C4-2B (cell line): ENCODE measurements around the gene LRRC46.

Source experiments
- ZFX ChIP-seq: fragments of 450-650 bp; IDR thresholded peaks from 2 replicates; pipeline ENCODE4 v1.6.1; 2017
- TF ChIP-seq, protein P1 (sequence below): fragments of 450-650 bp; conservative IDR thresholded peaks from 2 replicates; pipeline ENCODE4 v1.5.1; 2017; ENCODE audit warnings: mild to moderate bottlenecking

DNA sequence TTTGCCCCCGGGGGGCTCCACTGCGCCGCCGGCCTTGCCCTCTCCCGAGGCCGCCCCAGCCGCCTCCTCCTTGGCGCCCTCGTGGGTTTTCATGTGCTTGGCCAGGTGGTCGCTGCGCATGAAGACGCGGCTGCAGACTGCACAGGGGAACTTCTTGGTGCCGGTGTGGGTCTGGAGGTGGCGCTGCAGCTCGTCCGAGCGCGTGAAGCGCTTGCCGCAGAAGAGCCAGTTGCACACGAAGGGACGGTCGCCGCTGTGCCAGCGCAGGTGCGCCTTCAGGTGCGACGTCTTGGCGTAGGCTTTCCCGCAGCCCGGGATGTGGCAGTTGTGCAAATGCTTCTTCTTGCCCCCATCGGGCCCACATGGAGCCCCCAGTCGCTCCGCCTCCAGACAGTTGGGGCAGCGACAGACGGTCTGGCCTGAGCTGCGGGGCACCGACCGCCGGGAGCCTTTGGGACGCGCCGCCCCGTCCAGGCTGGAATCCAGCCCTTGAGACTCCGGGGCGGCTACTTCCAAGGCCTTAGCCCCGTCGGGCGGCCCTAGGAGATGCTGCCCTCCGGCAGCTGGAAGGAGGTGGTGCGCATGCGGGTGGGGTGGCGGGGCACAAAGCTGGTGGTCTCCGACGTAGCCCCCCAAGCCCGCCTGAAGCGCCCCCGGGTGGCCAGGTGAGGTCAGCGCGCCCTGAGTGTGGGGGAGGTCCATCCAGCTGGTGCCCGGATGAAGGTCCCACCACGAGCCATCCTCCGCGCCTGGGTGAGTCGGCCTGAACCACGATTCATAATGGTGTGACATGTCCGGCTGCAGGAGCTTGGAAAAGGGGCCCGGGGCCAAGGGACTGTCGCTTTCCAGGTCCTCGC is 16.1 kb downstream of the LRRC46 start:
- TF ChIP-seq, protein P1, sequence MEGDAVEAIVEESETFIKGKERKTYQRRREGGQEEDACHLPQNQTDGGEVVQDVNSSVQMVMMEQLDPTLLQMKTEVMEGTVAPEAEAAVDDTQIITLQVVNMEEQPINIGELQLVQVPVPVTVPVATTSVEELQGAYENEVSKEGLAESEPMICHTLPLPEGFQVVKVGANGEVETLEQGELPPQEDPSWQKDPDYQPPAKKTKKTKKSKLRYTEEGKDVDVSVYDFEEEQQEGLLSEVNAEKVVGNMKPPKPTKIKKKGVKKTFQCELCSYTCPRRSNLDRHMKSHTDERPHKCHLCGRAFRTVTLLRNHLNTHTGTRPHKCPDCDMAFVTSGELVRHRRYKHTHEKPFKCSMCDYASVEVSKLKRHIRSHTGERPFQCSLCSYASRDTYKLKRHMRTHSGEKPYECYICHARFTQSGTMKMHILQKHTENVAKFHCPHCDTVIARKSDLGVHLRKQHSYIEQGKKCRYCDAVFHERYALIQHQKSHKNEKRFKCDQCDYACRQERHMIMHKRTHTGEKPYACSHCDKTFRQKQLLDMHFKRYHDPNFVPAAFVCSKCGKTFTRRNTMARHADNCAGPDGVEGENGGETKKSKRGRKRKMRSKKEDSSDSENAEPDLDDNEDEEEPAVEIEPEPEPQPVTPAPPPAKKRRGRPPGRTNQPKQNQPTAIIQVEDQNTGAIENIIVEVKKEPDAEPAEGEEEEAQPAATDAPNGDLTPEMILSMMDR = peak; percentile 73
- no peak for TF ChIP-seq ZFX
